ENCODE measurements around the gene SPIRE1. TPM values are rescaled to one million over a fixed set of nuclear protein-coding genes. Genes with fewer than 3 reads are reported as not detected.
"Not testable (repeated sequence)": the region's sequence is repeated elsewhere in the genome, so short reads cannot be mapped to it uniquely, and the experiment has no call there.

SPIRE1 gene
- total RNA-seq, 2 experiments from 2014 or later: 2.5 to 2.7 TPM

- no peak for DNase-seq
- H3K27ac Mint-ChIP-seq: no peak overlapping the region
- H3K4me3 Mint-ChIP-seq: no peak overlapping the region
- H3K36me3 Mint-ChIP-seq (ENCODE audit: low read depth): no peaks in the 10 kb centered on the region
- CTCF ChIA-PET: no interaction called here
- H3K9me3 Mint-ChIP-seq (ENCODE audit: insufficient read depth): no peaks in the 10 kb centered on the region
- no peaks in the 10 kb centered on the region for H3K4me1 Mint-ChIP-seq (ENCODE audit: low read depth)
- POLR2A ChIA-PET: interaction anchor here (0.7 kb wide), 1 partner anchor 25 kb away, joined by 3 read pairs; no protein-coding TSS in a partner anchor
- peaks cover 18% of the 10 kb centered on the region for H3K27me3 Mint-ChIP-seq (ENCODE audit: low read depth)
- no peak for ATAC-seq
Observed at GRCh38 chr18:12645254-12645653, 12.7 kb downstream of the SPIRE1 start.

GRCh38 chr18:12643756-12644155 lies 14.2 kb downstream of the SPIRE1 start:
- H3K27ac Mint-ChIP-seq; H3K9me3 Mint-ChIP-seq (ENCODE audit: insufficient read depth); H3K36me3 Mint-ChIP-seq (ENCODE audit: low read depth); H3K4me3 Mint-ChIP-seq; DNase-seq; H3K4me1 Mint-ChIP-seq (ENCODE audit: low read depth); CTCF ChIA-PET; ATAC-seq; POLR2A ChIA-PET: not testable (repeated sequence)
- H3K27me3 Mint-ChIP-seq (ENCODE audit: low read depth): peaks cover 19% of the 10 kb centered on the region

- H3K4me1 Mint-ChIP-seq (ENCODE audit: low read depth): no peaks in the 10 kb centered on the region
- ChIA-PET POLR2A (no interaction called here), CTCF (interaction anchor here (1.1 kb wide), 1 partner anchor 18 kb away, joined by 3 read pairs; no protein-coding TSS in a partner anchor)
- no peak overlapping the region for H3K27ac Mint-ChIP-seq
- no peaks in the 10 kb centered on the region for H3K36me3 Mint-ChIP-seq (ENCODE audit: low read depth)
- ATAC-seq (no peak), DNase-seq (no peak)
- H3K9me3 Mint-ChIP-seq (ENCODE audit: insufficient read depth): no peaks in the 10 kb centered on the region
- H3K27me3 Mint-ChIP-seq (ENCODE audit: low read depth): peaks cover 17% of the 10 kb centered on the region
- no peak overlapping the region for H3K4me3 Mint-ChIP-seq
Observed at GRCh38 chr18:12640881-12641200, 17.1 kb downstream of the SPIRE1 start.

GRCh38 chr18:12639990-12640880 lies 17.7 kb downstream of the SPIRE1 start:
- no peak for DNase-seq
- H3K4me3 Mint-ChIP-seq: no peak overlapping the region
- ChIA-PET POLR2A (no interaction called here), CTCF (interaction anchor here (0.8 to 1.1 kb wide), 2 partner anchors 11 to 19 kb away, joined by 3 read pairs; no protein-coding TSS in a partner anchor)
- no peak for ATAC-seq
- H3K36me3 Mint-ChIP-seq (ENCODE audit: low read depth): no peaks in the 10 kb centered on the region
- H3K9me3 Mint-ChIP-seq (ENCODE audit: insufficient read depth): no peaks in the 10 kb centered on the region
- peaks cover 11% of the 10 kb centered on the region for H3K27me3 Mint-ChIP-seq (ENCODE audit: low read depth)
- no peak overlapping the region for H3K27ac Mint-ChIP-seq
- no peaks in the 10 kb centered on the region for H3K4me1 Mint-ChIP-seq (ENCODE audit: low read depth)

GRCh38 chr18:12638644-12639124 lies 19.2 kb downstream of the SPIRE1 start:
- H3K9me3 Mint-ChIP-seq (ENCODE audit: insufficient read depth): no peaks in the 10 kb centered on the region
- H3K4me3 Mint-ChIP-seq: no peak overlapping the region
- DNase-seq (no peak), ATAC-seq (no peak)
- ChIA-PET POLR2A (no interaction called here), CTCF (no interaction called here)
- peaks cover 11% of the 10 kb centered on the region for H3K27me3 Mint-ChIP-seq (ENCODE audit: low read depth)
- H3K27ac Mint-ChIP-seq: no peak overlapping the region
- no peaks in the 10 kb centered on the region for H3K36me3 Mint-ChIP-seq (ENCODE audit: low read depth)
- H3K4me1 Mint-ChIP-seq (ENCODE audit: low read depth): no peaks in the 10 kb centered on the region

GRCh38 chr18:12637901-12638643 lies 19.8 kb downstream of the SPIRE1 start:
- Mint-ChIP-seq H3K9me3 (ENCODE audit: insufficient read depth) (no peaks in the 10 kb centered on the region), H3K27me3 (ENCODE audit: low read depth) (peaks cover 7% of the 10 kb centered on the region), H3K4me3 (no peak overlapping the region), H3K27ac (no peak overlapping the region), H3K4me1 (ENCODE audit: low read depth) (no peaks in the 10 kb centered on the region), H3K36me3 (ENCODE audit: low read depth) (no peaks in the 10 kb centered on the region)
- CTCF ChIA-PET: no interaction called here
- no peak for DNase-seq
- POLR2A ChIA-PET: no interaction called here
- ATAC-seq: no peak

GRCh38 chr18:12637393-12637792 lies 20.5 kb downstream of the SPIRE1 start:
- Mint-ChIP-seq H3K4me3 (no peak overlapping the region), H3K27me3 (ENCODE audit: low read depth) (peaks cover 5% of the 10 kb centered on the region), H3K27ac (no peak overlapping the region), H3K9me3 (ENCODE audit: insufficient read depth) (no peaks in the 10 kb centered on the region), H3K36me3 (ENCODE audit: low read depth) (no peaks in the 10 kb centered on the region), H3K4me1 (ENCODE audit: low read depth) (no peaks in the 10 kb centered on the region)
- ATAC-seq (no peak), DNase-seq (no peak)
- ChIA-PET CTCF (no interaction called here), POLR2A (no interaction called here)

GRCh38 chr18:12631831-12632477 lies 26.0 kb downstream of the SPIRE1 start:
- DNase-seq (no peak), ATAC-seq (no peak)
- H3K9me3 Mint-ChIP-seq (ENCODE audit: insufficient read depth): no peaks in the 10 kb centered on the region
- H3K27me3 Mint-ChIP-seq (ENCODE audit: low read depth): peaks cover 8% of the 10 kb centered on the region
- no peak overlapping the region for H3K27ac Mint-ChIP-seq
- no peaks in the 10 kb centered on the region for H3K4me1 Mint-ChIP-seq (ENCODE audit: low read depth)
- CTCF ChIA-PET: no interaction called here
- no peaks in the 10 kb centered on the region for H3K36me3 Mint-ChIP-seq (ENCODE audit: low read depth)
- POLR2A ChIA-PET: no interaction called here
- H3K4me3 Mint-ChIP-seq: no peak overlapping the region

- H3K27me3 Mint-ChIP-seq (ENCODE audit: low read depth): peaks cover 8% of the 10 kb centered on the region
- POLR2A ChIA-PET: no interaction called here
- ATAC-seq (no peak), DNase-seq (no peak)
- no peaks in the 10 kb centered on the region for H3K36me3 Mint-ChIP-seq (ENCODE audit: low read depth)
- CTCF ChIA-PET: no interaction called here
- no peaks in the 10 kb centered on the region for H3K9me3 Mint-ChIP-seq (ENCODE audit: insufficient read depth)
- no peak overlapping the region for H3K4me3 Mint-ChIP-seq
- no peak overlapping the region for H3K27ac Mint-ChIP-seq
- H3K4me1 Mint-ChIP-seq (ENCODE audit: low read depth): no peaks in the 10 kb centered on the region
Observed at GRCh38 chr18:12630136-12630535, 27.8 kb downstream of the SPIRE1 start.

GRCh38 chr18:12628706-12629702 lies 28.9 kb downstream of the SPIRE1 start:
- peaks cover 8% of the 10 kb centered on the region for H3K27me3 Mint-ChIP-seq (ENCODE audit: low read depth)
- no peak for ATAC-seq
- POLR2A ChIA-PET: interaction anchor here (0.6 kb wide), 1 partner anchor 653 kb away, joined by 5 read pairs; no protein-coding TSS in a partner anchor

GRCh38 chr18:12627199-12627598 lies 30.7 kb downstream of the SPIRE1 start:
- CTCF ChIA-PET; POLR2A ChIA-PET; H3K9me3 Mint-ChIP-seq (ENCODE audit: insufficient read depth); H3K4me1 Mint-ChIP-seq (ENCODE audit: low read depth); H3K36me3 Mint-ChIP-seq (ENCODE audit: low read depth); H3K4me3 Mint-ChIP-seq; ATAC-seq; DNase-seq; H3K27me3 Mint-ChIP-seq (ENCODE audit: low read depth); H3K27ac Mint-ChIP-seq: not testable (repeated sequence)

More at GRCh38 chr18:12628706-12629702, 28.9 kb downstream of the SPIRE1 start:
- Mint-ChIP-seq H3K9me3 (ENCODE audit: insufficient read depth) (no peaks in the 10 kb centered on the region), H3K4me3 (no peak overlapping the region), H3K4me1 (ENCODE audit: low read depth) (no peaks in the 10 kb centered on the region), H3K36me3 (ENCODE audit: low read depth) (no peaks in the 10 kb centered on the region), H3K27ac (no peak overlapping the region)
- no peak for DNase-seq
- CTCF ChIA-PET: interaction anchor here (0.8 to 1.6 kb wide), 3 partner anchors 11 to 33 kb away, joined by 3 read pairs; no protein-coding TSS in a partner anchor
